ENCODE measurements around the gene CCDC149. TPM values are rescaled to one million over a fixed set of nuclear protein-coding genes. Genes with fewer than 3 reads are reported as not detected.

Gene CCDC149
- total and polyA plus RNA-seq, 9 of the 15 experiments (the other 6 are each of a cell fraction or from before 2014, with no cell fraction given): 0.04 to 0.18 TPM; not detected in 7

- POLR2A ChIA-PET: no interaction called here
- Histone ChIP-seq H3K4me2 (ENCODE audit: insufficient read depth, low read length) (no peak overlapping the region), H3K4me3 (no peak overlapping the region), H3K4me1 (replicated peaks in 1 of 2; ENCODE audit: control insufficient read depth in 2 of 2, insufficient read depth in 2 of 2, low read length in 2 of 2) (no peaks in the 10 kb centered on the region), H3K27ac (ENCODE audit: extremely low read depth, low read depth, low read length) (no peak overlapping the region), H3K9me3 (replicated peaks; ENCODE audit: control insufficient read depth, insufficient read depth, low read depth, low read length) (no peaks in the 10 kb centered on the region), H3K36me3 (ENCODE audit: control insufficient read depth, insufficient read depth, low read length) (no peaks in the 10 kb centered on the region), H3K9ac (ENCODE audit: insufficient read depth in 1 of 2, low read depth in 2 of 2, low read length in 2 of 2) (no peak overlapping the region), H2AFZ (ENCODE audit: low read depth, low read length) (no peak overlapping the region), H3K79me2 (ENCODE audit: control insufficient read depth, insufficient read depth, low read length) (no peaks in the 10 kb centered on the region), H4K20me1 (replicated peaks; ENCODE audit: control insufficient read depth, insufficient read depth, low read length) (no peaks in the 10 kb centered on the region), H3K9me1 (ENCODE audit: control insufficient read depth, insufficient read depth, low read length) (no peaks in the 10 kb centered on the region), H3K27me3 (ENCODE audit: control insufficient read depth in 2 of 2, insufficient read depth in 2 of 2, low read length in 2 of 2) (peaks cover 2 to 16% of the 10 kb centered on the region in 2 experiments; a peak in 4 of 5 replicates)
- ATAC-seq (no peak), FAIRE-seq (no peak), DNase-seq (ENCODE audit: extremely low read depth in 1 of 4, low spot score in 3 of 4) (no peak)
- no peak for TF ChIP-seq ZNF436 (CRISPR knock-in tag; IDR thresholded peaks at IDR 0.05)
- no peak for TF ChIP-seq FOXM1 (IDR thresholded peaks at IDR 0.05; ENCODE audit: low read depth)
- TF ChIP-seq FOXM1 (CRISPR knock-in tag; IDR thresholded peaks at IDR 0.05; ENCODE audit: low read depth): no peak
- no peak for TF ChIP-seq ZBTB5 (IDR thresholded peaks at IDR 0.05)
- no peak for TF ChIP-seq TSC22D4 (tag; IDR thresholded peaks at IDR 0.05)
- TF ChIP-seq TBL1XR1 (IDR thresholded peaks at IDR 0.05; ENCODE audit: low read length in 2 of 2): no peak
- CTCF ChIA-PET (ENCODE audit: low intra/inter-chr PET ratio): no interaction called here
- BruUV-seq (replicated peaks): no TSS peak
- 0% methylated on average over 3 of the region's 3 CpGs for WGBS (ENCODE audit: insufficient coverage, low coverage, missing lambda C conversion rate)
- in situ Hi-C loops (cut with MboI): no loop called here
- intact Hi-C loops (cut with micrococcal nuclease): no loop called here
These were observed 54.8 kb downstream of the CCDC149 start for GRCh38 chr4:24858026-24858425.
